Upper lobe of left lung (tissue), 4 donors: ENCODE data around the gene ECI1.

ENCODE experiments used
- POLR2A ChIP-seq, 4 donors: fragments of 450-650 bp; IDR thresholded peaks; one replicate each; pipeline ENCODE4 v1.5.1; 2016 to 2017; ENCODE audit warnings: antibody characterized with exemption in 4 of 4, mild to moderate bottlenecking in 2 of 4
- POLR2AphosphoS5 ChIP-seq, 2 donors: sonication (generic); formaldehyde crosslinking; IDR thresholded peaks; one replicate each; pipeline ENCODE4 v1.5.1; 2017; ENCODE audit warnings: antibody characterized with exemption in 2 of 2
- TF ChIP-seq, protein P1 (sequence below), 6 experiments: fragments of 450-650 bp in 4 of 6; fragments of 200-600 bp in 2 of 6; sonication (generic) in 2 of 6; IDR thresholded peaks; one replicate each; pipeline ENCODE4 v1.5.1; 2016 to 2019; ENCODE audit warnings: antibody characterized with exemption in 6 of 6

DNA sequence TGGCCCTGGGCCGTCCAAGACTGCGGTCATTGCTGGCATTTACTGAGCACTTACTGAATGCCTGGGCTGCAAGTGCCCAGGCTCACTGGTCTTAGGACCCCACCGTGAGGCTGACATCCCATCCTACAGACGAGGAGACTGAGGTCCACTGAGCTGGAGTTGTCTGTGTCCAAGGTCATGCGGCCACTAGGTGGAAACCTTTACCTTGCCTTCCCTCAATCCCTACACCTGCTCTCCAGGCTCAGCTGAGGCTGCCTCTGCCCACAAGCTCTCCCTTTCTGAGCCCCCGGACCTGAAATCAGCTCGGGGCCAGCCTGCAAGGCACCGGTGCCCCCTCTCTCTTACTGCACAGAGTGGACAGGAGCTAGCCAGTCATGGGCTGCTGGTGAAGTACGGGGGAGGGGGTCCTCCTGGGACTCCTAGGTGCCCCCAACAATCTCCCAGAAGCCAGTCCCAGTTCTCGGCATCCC, 56.5 kb downstream of the ECI1 start:
- TF ChIP-seq, protein P1, sequence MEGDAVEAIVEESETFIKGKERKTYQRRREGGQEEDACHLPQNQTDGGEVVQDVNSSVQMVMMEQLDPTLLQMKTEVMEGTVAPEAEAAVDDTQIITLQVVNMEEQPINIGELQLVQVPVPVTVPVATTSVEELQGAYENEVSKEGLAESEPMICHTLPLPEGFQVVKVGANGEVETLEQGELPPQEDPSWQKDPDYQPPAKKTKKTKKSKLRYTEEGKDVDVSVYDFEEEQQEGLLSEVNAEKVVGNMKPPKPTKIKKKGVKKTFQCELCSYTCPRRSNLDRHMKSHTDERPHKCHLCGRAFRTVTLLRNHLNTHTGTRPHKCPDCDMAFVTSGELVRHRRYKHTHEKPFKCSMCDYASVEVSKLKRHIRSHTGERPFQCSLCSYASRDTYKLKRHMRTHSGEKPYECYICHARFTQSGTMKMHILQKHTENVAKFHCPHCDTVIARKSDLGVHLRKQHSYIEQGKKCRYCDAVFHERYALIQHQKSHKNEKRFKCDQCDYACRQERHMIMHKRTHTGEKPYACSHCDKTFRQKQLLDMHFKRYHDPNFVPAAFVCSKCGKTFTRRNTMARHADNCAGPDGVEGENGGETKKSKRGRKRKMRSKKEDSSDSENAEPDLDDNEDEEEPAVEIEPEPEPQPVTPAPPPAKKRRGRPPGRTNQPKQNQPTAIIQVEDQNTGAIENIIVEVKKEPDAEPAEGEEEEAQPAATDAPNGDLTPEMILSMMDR (IDR thresholded peaks at IDR 0.05): peak; percentile 39 to 67 (median 50)
- no peak for TF ChIP-seq POLR2AphosphoS5 (IDR thresholded peaks at IDR 0.05)
- no peak for TF ChIP-seq POLR2A (IDR thresholded peaks at IDR 0.05)
